CD4-positive, alpha-beta T cell treated with Interleukin-15 for 4 hours (primary cell): ENCODE results near the gene CYP2R1.
"Not testable (repeated sequence)": the region's sequence is repeated elsewhere in the genome, so short reads cannot be mapped to it uniquely, and the experiment has no call there.

ENCODE experiments used
- DNase-seq: peaks from one replicate; pipeline ENCODE4 v3.0.0-alpha.2; 2020; ENCODE audit warnings: low spot score

Gene CYP2R1

GRCh38 chr11:14892577-14892976, 546 bp upstream of the CYP2R1 start:
- DNase-seq = no peak

- peak; percentile 89 for DNase-seq
Measured at GRCh38 chr11:14891143-14892035, 642 bp downstream of the CYP2R1 start.

- DNase-seq = no peak
Measured at GRCh38 chr11:14886513-14886912, 5.5 kb downstream of the CYP2R1 start.

- no peak for DNase-seq
Measured at GRCh38 chr11:14884667-14885273, 7.3 kb downstream of the CYP2R1 start.

GRCh38 chr11:14883683-14884082, 8.3 kb downstream of the CYP2R1 start:
- DNase-seq = not testable (repeated sequence)

- no peak for DNase-seq
Measured at GRCh38 chr11:14882196-14882595, 9.8 kb downstream of the CYP2R1 start.

GRCh38 chr11:14881576-14882193, 10.3 kb downstream of the CYP2R1 start:
- DNase-seq = no peak

GRCh38 chr11:14875163-14875562, 16.9 kb downstream of the CYP2R1 start:
- no peak for DNase-seq

GRCh38 chr11:14873632-14874031, 18.4 kb downstream of the CYP2R1 start:
- DNase-seq = no peak

GRCh38 chr11:14872032-14872431, 20.0 kb downstream of the CYP2R1 start:
- no peak for DNase-seq

- DNase-seq = not testable (repeated sequence)
Measured at GRCh38 chr11:14863775-14864174, 28.3 kb downstream of the CYP2R1 start.

- no peak for DNase-seq
Measured at GRCh38 chr11:14861680-14862079, 30.4 kb downstream of the CYP2R1 start.

- no peak for DNase-seq
Measured at GRCh38 chr11:14860511-14860910, 31.5 kb downstream of the CYP2R1 start.

- DNase-seq = no peak
Measured at GRCh38 chr11:14858404-14858803, 33.6 kb downstream of the CYP2R1 start.

GRCh38 chr11:14857621-14858020, 34.4 kb downstream of the CYP2R1 start:
- no peak for DNase-seq

GRCh38 chr11:14855890-14856289, 36.1 kb downstream of the CYP2R1 start:
- no peak for DNase-seq

- no peak for DNase-seq
Measured at GRCh38 chr11:14854057-14854456, 38.0 kb downstream of the CYP2R1 start.

GRCh38 chr11:14852571-14853177, 39.4 kb downstream of the CYP2R1 start:
- DNase-seq = no peak

GRCh38 chr11:14842002-14842401, 50.0 kb downstream of the CYP2R1 start:
- DNase-seq = no peak

GRCh38 chr11:14835496-14836492, 56.2 kb downstream of the CYP2R1 start:
- no peak for DNase-seq
